HG03521 (cell line): ENCODE measurements around the gene GALNT10.
"Not testable (repeated sequence)": the region's sequence is repeated elsewhere in the genome, so short reads cannot be mapped to it uniquely, and the experiment has no call there.

ENCODE experiments used
- ATAC-seq: cut with Tn5 transposase; IDR thresholded peaks from one replicate; pipeline ENCODE4 v1.9.1; 2021; ENCODE audit warnings: mild to moderate bottlenecking, moderate library complexity; ENCODE audit not compliant: unreplicated experiment

Gene GALNT10

GRCh38 chr5:154346427-154346826 lies 155.9 kb downstream of the GALNT10 start:
- ATAC-seq = no peak

DNA sequence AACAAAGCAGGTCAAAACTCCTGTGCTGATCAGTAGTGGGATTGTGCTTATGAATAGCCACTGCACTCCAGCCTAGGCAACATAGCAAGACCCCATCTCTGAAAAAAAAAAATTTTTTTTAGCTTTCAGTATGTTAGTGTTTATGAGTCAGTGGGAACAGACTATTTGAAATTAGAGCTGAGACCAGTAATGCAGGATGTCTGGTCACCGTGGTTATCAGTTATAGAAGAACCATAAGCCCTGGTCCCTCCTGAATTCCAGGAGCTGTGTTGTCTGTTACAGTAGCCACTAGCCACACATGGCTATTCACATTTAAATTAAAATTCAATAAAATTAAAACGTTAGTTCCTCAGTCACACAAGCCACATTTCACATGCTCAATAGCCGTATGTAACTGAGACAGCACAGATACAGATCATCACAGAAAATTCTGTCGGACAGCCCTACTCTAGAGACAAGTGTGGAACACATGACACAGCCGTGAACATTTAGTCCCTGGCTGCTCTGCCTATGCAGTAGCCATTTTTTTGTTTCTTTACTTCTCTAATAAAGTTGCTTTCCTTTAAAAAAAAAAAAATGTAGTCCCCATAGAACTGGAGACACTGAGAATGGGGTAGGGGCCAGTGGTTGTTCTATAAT lies 159.2 kb downstream of the GALNT10 start:
- ATAC-seq = no peak

DNA sequence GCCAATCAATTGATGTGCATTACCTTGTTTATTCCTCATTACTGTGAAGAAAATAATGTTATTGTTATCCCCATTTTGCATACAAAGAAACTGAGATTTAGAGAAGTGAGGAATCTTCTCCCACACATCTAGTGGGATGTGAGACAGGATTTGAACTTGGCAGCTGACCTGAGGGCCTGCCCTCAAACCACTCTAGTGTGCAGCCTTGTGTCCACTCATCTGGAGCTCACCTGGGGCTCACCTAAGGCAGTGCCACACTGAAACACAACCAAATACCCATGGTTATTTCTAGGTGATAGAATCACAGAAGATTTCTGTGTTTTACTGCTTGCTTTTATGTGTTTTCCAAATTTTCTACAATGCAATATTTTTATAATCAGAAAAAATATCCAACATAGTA lies 160.6 kb downstream of the GALNT10 start:
- ATAC-seq = no peak

DNA sequence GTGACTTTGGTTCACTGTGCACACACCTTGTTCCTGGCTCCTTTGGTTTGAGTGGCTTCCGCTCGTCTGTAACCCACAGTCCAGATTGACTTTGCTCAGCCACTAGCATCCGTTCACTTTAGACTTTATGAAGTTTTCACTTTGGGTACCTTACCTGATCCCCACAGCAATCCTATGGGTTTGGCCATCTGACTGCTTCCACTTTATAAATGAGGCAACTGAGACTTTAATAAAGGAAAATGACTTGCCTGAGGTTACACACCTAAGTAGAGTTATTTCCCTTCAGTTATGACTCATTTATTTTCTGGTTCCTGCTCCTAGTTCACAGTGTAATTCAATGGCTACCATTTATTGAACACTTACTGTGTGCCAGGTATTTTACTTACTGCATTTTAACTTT lies 161.0 kb downstream of the GALNT10 start:
- peak; percentile 45 for ATAC-seq

- ATAC-seq = no peak
Observed at GRCh38 chr5:154352960-154353548, 162.5 kb downstream of the GALNT10 start.

DNA sequence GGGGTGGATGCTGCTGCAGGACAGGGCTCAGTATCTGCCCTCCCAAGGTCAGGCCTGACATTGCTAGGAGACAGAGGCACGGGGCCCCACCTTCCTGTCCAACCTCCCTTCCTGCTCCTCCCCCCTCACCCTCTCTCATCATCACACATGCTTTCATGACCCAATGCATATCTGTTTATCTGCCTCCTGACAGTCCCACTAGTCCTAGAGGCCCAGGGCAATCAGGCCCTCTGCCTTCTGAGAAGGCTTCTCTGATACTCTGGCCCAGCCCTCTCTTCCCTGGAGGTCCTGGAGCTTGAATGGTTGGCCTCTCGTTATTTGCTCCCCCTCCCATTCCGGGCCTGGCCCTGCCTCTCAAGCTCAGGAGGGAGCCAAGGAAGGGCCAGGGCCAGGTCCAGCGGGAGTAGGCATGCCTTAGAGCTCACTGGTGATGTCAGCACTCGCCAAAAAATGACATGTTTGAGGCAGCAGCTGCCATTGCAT lies 164.6 kb downstream of the GALNT10 start:
- no peak for ATAC-seq

GRCh38 chr5:154356020-154356655 lies 165.6 kb downstream of the GALNT10 start:
- no peak for ATAC-seq

DNA sequence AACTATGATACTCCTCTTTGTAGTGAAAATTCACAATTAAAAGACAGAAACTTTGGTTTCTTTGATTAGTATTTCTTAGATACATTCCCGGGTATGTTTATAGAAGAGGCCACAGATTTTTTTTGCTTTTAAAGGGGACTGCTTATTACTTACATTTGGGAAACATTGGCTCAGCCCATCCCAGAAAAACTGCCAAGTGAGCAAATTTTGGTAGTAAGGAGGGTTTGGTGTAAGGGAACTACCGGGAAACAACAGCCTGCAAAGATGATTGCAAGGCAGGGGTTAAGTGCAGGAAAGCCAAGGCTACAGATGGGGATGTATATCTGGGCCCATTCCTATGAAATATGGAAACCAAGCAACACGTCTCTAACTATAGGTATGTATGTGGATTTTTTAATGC lies 166.4 kb downstream of the GALNT10 start:
- ATAC-seq = no peak

DNA sequence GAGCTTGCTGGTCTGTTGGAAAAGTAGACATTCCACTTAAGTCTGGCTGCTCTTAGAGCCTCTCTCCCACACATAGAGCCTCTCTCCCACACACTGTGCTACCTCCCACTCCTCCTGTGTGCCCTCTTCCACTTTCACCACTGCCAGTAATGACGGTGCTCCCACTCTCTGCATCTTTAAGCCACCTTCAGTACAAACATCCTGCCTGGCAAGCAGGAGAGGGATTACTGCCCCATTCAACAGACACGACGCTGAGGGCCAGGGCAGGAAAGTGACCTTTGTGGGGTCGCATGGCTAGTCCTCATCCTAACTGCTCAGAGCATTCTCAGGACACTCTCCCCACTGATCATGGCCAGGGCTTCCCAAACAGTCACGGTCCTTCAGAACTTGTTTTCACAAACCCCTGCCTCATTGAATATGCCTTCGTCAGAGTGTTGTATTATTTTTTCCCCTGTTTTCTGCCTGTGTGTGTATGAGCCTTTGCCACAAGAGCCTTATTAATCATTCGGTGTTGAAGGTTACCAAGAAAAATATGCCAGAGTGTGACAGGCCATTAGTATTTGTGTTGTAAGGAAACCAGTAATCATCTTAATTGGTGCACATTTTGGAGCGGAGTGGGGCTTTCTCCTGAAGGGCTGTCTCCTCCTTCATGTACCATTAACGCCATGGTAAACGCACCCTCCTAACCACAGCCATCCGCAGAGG lies 168.1 kb downstream of the GALNT10 start:
- ATAC-seq = no peak

DNA sequence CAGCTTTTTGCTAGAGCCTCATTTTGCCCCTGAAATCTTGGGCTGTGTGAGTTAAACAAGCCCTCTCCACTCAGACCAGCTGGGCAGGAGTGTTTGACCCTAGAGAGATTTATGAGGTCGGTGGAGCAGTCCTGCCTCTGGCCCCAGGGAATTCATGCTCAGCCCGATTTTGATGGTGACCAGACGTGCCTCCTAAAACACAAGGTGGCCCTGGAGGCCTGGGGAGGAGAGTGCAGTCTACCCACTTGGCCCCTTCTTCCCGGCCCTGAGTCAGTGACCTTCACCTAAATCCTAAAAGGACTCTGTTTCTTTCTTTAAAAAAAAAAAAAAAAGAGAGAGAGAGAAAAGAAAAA lies 168.7 kb downstream of the GALNT10 start:
- ATAC-seq = no peak

GRCh38 chr5:154360241-154360640 lies 169.7 kb downstream of the GALNT10 start:
- not testable (repeated sequence) for ATAC-seq

DNA sequence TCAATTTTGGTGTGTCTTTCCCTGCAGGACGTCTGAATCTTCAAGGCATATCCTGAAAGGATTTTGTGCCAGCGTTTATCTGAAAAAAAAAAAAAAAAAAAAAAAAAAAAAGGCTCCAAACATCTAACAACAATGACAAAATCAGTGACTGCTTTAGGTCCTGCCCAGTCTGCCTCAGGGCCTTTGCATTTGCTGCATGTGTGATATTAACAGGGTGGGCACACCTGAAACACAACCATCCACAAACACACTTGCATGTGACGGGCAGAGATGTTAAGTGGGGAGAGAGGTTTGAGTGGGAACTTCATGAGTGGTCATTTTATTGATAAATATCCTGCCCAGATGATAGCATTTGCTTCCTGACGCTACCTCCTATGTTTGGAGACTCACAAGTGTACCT lies 172.9 kb downstream of the GALNT10 start:
- ATAC-seq = no peak

DNA sequence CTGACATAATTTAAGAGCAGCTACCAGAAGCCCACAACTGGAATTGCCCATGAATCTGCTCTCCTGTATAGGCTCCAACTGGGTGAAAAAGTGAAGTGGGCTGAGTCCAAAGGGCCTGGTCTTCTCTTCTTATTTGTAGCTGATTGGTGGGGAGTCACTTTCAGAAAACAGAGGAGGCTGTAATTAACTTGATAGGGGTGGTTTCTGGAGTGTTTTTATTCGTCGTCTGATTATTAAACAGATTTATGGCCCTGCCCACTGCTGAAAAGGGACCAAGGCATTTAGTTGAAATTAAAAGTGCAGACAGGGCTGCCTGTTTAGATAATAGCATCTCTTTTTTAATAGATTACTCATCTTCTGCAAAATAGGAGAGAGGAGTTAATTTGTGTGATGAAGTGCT lies 174.2 kb downstream of the GALNT10 start:
- ATAC-seq = no peak

DNA sequence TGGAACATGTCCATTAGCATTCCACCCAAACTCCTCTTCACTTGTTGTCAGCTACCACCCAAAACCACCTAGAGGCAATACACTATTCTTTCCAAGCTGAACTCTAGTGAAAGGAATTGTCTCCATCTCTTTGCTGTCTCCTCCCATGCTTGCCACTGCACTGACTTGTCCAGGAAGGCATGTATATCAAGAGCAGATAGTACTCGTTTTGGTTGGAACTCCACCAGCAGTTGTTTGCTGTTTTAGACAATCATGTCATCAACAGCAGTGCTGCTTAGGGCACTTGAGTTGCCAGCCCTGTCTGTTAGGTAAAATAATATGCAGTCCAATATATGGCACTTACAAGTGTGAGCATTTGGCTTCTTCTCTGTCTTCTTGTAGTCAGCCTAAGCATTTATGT lies 175.3 kb downstream of the GALNT10 start:
- ATAC-seq = no peak

DNA sequence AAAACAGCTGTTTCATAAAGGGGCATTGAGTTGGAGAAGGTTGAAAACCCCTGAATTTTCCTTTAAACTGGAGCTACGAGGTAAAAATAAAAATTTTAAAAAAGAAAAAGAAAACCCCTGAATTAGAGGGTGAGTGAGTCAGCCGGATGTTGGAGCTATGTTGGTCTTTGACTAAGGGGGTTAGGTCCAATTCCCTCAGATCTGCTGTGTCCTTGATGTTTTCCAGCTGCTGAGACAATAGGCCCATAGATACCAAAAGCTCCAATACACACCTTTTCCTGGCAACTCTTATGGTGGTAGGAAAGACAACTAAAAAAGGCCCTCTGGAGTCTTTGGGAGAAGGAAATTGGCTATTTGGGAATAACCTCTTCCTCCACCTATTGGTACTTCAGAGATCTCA lies 175.8 kb downstream of the GALNT10 start:
- ATAC-seq = no peak

GRCh38 chr5:154367101-154367500 lies 176.6 kb downstream of the GALNT10 start:
- no peak for ATAC-seq

GRCh38 chr5:154368041-154368800 lies 177.7 kb downstream of the GALNT10 start:
- no peak for ATAC-seq

- no peak for ATAC-seq
Observed at GRCh38 chr5:154369682-154370081, 179.1 kb downstream of the GALNT10 start.

DNA sequence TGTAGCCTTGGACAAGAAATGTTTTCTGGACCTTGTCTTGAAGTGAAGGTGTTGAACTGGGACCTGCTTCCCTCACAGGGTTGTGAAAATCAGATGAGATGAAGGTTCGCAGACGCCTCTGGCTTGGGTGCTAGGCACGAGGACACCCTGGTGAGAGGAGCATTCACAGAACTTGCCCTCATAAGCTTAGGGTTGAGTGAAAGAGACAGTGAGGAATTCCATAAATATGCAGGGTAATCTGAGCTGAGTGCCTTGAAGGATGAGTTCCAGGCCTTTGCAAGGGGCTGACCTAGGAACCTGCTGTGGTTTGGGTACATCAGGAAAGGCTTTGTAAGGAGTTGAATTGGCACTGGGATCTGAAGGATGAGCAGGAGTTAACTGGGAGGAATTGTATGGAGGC lies 179.6 kb downstream of the GALNT10 start:
- ATAC-seq = no peak

GRCh38 chr5:154370813-154371212 lies 180.3 kb downstream of the GALNT10 start:
- no peak for ATAC-seq

DNA sequence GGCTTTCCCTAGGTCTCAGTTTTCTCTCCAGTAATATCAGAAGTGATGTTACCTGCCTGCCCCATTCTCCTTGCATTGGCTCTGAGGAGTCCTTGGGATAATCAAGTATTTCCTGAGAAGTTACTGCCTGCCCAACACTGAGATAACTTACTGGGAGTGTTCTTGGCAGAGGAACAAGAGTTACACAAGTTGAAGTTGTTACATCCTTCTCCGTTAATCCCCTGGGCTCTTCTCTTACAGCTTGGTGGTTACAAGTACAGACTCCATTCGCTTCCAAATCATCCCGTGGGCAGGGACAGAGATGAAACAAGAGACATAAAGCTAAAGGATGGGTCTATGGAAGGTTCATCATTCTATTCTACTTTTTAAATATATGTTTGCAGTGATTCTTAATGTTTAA lies 181.2 kb downstream of the GALNT10 start:
- ATAC-seq = no peak
